Muscle layer of duodenum (tissue), 2 donors: ENCODE measurements around the gene CYP46A1.

Experiments
- H3K27ac ChIP-seq: one replicate; pipeline ENCODE4 v1.7.0; 2013; ENCODE audit warnings: mild to moderate bottlenecking, low read length
- H3K27me3 ChIP-seq: one replicate; pipeline ENCODE4 v1.7.0; 2013; ENCODE audit warnings: low read depth, mild to moderate bottlenecking, control low read depth, low read length
- H3K36me3 ChIP-seq, 2 donors: one replicate each; pipeline ENCODE4 v1.7.0; 2013; ENCODE audit warnings: low read length in 2 of 2, control low read depth in 1 of 2, mild to moderate bottlenecking in 1 of 2; ENCODE audit not compliant: insufficient read depth in 2 of 2, control insufficient read depth in 1 of 2
- H3K4me1 ChIP-seq, 2 donors: one replicate each; pipeline ENCODE4 v1.7.0; 2013; ENCODE audit warnings: low read length in 2 of 2, mild to moderate bottlenecking in 2 of 2, control low read depth in 1 of 2, moderate library complexity in 1 of 2; ENCODE audit not compliant: insufficient read depth in 2 of 2, control insufficient read depth in 1 of 2
- H3K4me3 ChIP-seq, 2 donors: one replicate each; pipeline ENCODE4 v1.7.0; 2013; ENCODE audit warnings: low read length in 2 of 2, low read depth in 1 of 2, mild to moderate bottlenecking in 1 of 2
- H3K9me3 ChIP-seq, 2 donors: one replicate each; pipeline ENCODE4 v1.7.0; 2013; ENCODE audit warnings: low read length in 2 of 2, control low read depth in 1 of 2, mild to moderate bottlenecking in 1 of 2; ENCODE audit not compliant: control insufficient read depth in 1 of 2
- donor health status: healthy.

Gene CYP46A1

DNA sequence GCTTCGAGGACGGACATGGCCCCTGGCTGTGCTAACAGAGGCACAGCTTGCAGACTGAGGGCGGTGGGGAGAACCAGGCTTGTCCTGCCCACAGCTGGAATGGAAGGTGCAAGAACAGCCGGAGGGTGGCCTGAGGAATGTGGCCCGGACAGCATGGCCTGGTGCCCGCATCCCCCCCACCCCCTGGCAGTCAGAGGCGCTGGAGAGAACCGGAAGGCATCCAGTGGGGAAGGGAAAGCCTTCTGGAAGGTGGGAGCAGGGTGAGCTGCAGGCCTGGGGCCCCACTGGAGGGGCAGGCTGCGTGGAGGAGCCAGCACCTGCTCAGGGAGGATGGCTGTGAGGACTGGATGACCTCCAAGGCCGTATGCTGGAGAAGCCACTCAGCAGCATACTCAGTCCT is 8.1 kb upstream of the CYP46A1 start:
- Histone ChIP-seq H3K27me3 (no peaks in the 10 kb centered on the region), H3K27ac (no peak overlapping the region), H3K9me3 (peaks cover 0 to 15% of the 10 kb centered on the region in 2 donors), H3K36me3 (no peaks in the 10 kb centered on the region), H3K4me1 (no peaks in the 10 kb centered on the region), H3K4me3 (no peak overlapping the region)

DNA sequence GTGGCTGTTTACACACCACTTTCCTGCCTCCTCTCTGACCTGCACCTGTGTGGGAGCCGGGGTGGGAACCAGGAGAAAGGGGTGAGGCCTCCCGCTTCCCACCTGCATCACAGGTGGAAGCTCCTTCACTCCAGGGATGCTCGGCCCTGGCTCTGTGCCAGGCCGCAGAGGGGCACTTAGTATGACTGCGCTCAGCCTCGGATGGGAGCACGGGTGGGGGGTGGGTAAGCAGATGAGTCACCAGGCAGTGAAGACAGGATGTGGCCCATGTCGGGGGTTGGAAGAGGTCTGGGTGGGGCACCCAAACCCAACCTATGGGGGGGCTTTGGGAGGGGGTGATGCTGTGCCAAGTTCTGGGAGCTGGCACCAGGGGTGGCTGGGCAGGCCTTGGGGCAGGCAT is 7.4 kb upstream of the CYP46A1 start:
- no peaks in the 10 kb centered on the region for H3K36me3 ChIP-seq

DNA sequence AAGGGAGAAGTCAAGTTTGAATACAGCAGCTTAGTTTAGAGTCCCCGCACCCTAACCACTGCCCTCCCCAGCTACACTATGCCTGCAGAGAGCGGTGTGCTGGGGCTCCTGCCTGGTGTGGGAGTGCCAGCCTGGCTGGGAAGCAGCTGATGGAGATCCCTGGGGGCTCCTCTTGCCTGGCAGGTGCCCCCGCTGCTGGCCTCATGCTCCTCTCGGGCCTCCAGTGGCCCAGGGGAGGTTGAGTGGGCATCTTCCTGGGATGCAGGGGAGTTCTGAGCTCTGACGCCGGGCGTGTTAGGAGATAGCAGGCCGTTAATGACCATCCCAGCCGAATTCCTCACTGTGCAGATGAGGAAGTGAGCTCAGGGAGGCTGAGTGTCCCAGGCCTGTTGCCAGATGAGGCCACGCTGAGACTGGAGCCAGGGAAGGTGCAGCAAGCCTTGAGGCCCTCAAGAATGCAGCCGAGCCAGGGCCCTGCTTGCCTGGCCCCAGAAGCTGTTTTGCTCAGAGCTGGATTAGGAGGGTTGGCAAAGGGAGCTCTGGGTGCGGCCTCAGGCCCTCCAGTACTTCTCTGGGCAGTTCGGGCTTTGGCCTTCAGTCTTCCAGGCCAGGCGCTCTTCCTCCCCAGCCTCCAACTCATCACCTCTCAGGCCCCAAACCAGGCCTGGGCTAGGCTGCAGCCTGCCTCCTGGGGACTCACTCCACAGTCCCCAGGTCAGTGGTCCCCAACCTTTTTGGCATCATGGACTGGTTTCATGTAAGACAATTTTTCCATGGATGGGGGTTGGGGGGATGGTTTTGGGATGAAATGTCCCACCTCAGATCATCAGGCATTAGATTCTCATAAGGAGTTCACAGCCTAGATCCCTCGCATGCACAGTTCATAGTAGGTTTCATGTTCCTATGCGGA is 6.6 kb upstream of the CYP46A1 start:
- H3K27me3 ChIP-seq, result no peaks in the 10 kb centered on the region
- no peak overlapping the region for H3K4me3 ChIP-seq
- H3K36me3 ChIP-seq, result no peaks in the 10 kb centered on the region
- peaks cover 0 to 15% of the 10 kb centered on the region in 2 donors for H3K9me3 ChIP-seq
- no peak overlapping the region for H3K27ac ChIP-seq
- H3K4me1 ChIP-seq, result no peaks in the 10 kb centered on the region

More for the DNA sequence above, 7.4 kb upstream of the CYP46A1 start:
- no peaks in the 10 kb centered on the region for H3K27me3 ChIP-seq
- peaks cover 0 to 15% of the 10 kb centered on the region in 2 donors for H3K9me3 ChIP-seq
- H3K4me3 ChIP-seq, result no peak overlapping the region
- H3K4me1 ChIP-seq, result no peaks in the 10 kb centered on the region
- H3K27ac ChIP-seq, result no peak overlapping the region

DNA sequence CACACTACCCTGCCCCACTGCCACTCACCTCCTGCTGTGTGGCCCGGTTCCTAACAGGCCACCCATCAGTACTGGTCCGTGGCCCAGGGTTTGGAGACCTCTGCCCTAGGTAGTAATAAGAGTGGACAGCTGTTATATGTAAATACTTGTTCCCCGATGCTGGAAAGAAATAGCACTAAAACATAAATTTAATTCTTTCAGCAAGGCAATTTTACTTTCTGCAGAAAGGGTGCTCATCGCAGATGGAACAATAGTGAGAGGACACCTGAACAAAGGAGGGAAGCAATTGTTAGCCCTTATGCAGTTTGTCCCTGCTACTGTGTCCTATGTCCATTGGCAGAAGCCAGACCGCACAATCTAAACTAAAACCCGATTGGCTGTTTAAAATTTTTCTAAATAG is 5.9 kb upstream of the CYP46A1 start:
- H3K27ac ChIP-seq, result no peak overlapping the region

DNA sequence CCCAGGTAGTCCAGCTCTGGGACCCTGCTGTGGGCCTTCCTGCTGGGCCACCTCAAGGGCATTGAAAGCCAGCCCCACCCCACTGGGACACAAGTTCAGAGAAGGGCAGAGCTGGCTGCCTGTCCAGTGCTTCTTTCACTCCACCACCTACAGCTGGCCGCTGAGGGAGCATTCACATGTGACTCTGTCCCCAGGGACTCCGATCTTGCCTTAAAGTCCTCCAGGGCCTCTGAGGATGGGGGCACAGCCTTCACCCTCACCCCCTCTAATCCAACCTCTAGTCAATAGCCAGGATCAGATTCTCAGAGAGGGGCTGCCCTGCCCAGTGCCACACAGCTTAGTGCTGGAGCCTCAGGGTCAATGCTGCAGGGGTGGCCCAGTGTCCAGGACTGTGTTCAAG is 5.0 kb upstream of the CYP46A1 start:
- Histone ChIP-seq H3K27ac (no peak overlapping the region), H3K4me3 (no peak overlapping the region), H3K36me3 (no peaks in the 10 kb centered on the region), H3K9me3 (peaks cover 0 to 15% of the 10 kb centered on the region in 2 donors), H3K27me3 (no peaks in the 10 kb centered on the region), H3K4me1 (peaks cover 0 to 9% of the 10 kb centered on the region in 2 donors)

More for the DNA sequence above, 5.9 kb upstream of the CYP46A1 start:
- Histone ChIP-seq H3K4me1 (peaks cover 0 to 6% of the 10 kb centered on the region in 2 donors), H3K27me3 (no peaks in the 10 kb centered on the region), H3K36me3 (no peaks in the 10 kb centered on the region), H3K9me3 (peaks cover 0 to 15% of the 10 kb centered on the region in 2 donors), H3K4me3 (no peak overlapping the region)

DNA sequence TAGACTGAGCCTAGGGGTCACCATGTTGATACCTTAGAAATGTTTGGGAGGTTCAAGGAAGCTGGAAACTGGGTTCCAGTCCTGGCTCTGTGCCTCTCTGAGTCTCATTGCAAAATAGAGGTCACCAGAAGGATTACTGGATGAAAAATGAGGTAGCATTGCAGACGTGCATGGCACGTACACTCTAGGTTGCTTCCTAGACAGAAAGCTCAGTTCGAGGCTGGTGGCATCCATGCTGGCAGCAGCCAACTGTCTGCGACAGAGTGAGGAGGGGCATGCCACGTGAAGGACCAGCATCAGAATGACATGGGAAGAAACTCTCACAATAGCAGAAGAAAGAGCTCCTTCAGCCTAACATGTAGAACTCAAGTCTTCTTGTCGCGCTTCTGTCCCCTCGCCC is 4.6 kb upstream of the CYP46A1 start:
- Histone ChIP-seq H3K36me3 (no peaks in the 10 kb centered on the region), H3K4me1 (peaks cover 0 to 12% of the 10 kb centered on the region in 2 donors)

DNA sequence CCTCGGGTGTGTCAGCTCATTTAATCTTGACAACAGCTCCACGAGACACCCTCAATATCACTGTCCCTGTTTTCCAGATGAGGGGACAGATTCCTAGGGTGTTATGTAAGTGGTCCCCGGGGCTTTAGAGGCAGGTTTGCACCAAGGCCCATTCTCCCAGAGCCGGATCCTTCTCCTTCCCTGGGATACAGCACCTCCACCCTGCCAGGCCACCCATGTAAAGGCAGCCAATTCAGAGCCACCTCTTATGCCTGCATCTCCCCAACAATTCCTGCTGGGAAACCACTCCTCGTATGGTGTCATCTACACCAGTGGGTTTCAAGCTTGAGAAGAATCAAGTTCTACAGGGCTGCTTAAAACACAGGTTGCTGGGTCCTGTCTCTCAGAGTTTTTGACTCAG is 4.1 kb upstream of the CYP46A1 start:
- no peak overlapping the region for H3K4me3 ChIP-seq
- peaks cover 0 to 15% of the 10 kb centered on the region in 2 donors for H3K9me3 ChIP-seq
- peaks cover 0 to 15% of the 10 kb centered on the region in 2 donors for H3K4me1 ChIP-seq
- no peaks in the 10 kb centered on the region for H3K36me3 ChIP-seq
- no peak overlapping the region for H3K27ac ChIP-seq
- H3K27me3 ChIP-seq, result no peaks in the 10 kb centered on the region

More for the DNA sequence above, 4.6 kb upstream of the CYP46A1 start:
- Histone ChIP-seq H3K27me3 (no peaks in the 10 kb centered on the region), H3K27ac (no peak overlapping the region), H3K4me3 (no peak overlapping the region), H3K9me3 (peaks cover 0 to 15% of the 10 kb centered on the region in 2 donors)

DNA sequence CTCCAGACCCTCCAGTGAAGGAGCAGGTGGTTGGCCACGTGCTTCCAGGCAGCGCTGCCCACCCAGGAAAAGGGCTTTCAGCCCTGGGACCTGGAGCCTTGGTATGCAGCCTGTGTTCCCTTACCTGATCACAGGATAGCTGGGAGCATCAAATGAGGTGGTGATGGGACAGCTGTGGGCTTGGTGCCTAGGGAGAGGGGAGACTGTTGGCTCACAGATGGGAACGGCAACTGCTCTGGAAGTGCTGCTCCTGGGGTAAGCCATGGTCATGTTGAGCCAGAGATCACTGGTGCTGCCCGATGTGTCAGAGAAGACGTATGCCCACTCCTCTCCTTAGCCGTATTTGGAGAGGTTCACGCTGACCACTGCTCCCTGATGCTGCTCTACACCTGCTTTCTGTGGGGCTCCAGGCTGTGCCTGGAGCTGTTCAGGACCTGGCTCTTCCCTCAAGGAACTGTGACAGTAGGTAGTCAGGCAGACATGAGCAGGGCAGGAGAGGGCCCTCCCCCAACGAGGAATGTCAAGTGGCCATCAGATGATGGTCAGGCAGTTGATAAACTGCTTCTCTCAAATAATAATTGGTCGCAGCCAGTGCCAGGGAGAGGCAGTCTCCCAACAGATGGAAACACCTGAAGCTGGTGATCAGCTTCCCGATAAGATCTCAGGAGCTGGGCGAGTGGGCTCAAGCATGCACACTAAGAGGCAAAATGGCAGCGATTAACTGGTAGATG is 2.8 kb upstream of the CYP46A1 start:
- Histone ChIP-seq H3K4me3 (no peak overlapping the region), H3K27ac (no peak overlapping the region), H3K4me1 (peaks cover 0 to 15% of the 10 kb centered on the region in 2 donors), H3K9me3 (peaks cover 0 to 15% of the 10 kb centered on the region in 2 donors), H3K27me3 (no peaks in the 10 kb centered on the region), H3K36me3 (no peaks in the 10 kb centered on the region)

DNA sequence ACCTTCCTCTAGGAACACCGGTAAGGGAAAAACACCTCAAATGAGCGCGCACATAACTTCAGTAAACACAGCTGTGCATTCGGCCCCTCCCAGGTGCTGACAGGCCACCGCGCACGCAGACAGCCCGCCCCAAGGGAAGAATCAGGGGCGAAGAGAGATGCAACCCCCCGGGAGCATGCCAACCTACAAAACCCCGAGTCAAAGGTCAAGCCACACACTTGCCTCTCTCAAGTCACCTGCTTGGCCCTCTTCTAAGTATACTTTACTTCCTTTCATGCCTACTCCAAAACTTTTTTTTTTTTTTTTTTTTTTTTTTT is 2.3 kb upstream of the CYP46A1 start:
- no peaks in the 10 kb centered on the region for H3K27me3 ChIP-seq
- H3K36me3 ChIP-seq, result no peaks in the 10 kb centered on the region
- H3K4me1 ChIP-seq, result peaks cover 0 to 15% of the 10 kb centered on the region in 2 donors

DNA sequence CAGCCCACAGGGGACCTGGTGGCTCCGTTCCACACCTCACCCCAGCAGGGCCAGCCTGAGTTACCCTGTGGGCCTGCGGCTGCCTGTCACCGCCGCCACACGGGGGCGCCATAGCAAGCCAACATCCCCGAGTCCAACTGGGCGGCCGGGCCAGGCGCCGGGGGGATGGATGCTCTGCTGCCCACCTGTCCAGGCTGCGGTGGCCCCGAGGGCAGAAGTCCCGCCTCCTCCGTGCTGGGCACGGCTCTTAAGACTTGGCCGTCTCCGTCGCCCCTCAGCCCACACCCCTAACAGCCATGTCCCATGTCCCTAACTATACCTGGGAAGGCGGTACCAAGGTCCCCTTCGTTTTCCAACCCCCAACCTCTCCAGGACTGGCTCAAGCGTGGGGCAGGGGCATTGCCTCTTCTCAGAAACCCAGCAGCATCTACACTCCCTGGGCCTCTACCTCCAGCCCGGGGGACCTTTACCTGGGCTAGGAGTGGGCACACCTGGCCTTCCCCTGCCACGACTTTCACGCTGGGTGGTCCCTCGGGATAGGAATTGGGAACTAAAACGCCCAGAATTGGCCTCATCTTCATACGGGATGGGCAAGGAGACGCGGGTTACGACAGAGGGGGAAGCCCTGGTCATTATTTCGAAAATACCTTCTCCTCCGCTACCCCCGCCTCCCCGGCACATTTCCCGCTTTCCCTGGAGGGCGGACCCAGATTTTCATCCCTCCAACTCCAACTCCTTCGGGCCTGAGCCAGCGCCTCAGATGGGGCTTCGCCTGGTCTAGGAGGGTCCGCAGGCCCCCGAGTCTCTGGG is 1.1 kb upstream of the CYP46A1 start:
- H3K9me3 ChIP-seq, result peaks cover 0 to 8% of the 10 kb centered on the region in 2 donors
- peaks cover 0 to 15% of the 10 kb centered on the region in 2 donors for H3K4me1 ChIP-seq
- H3K27me3 ChIP-seq, result no peaks in the 10 kb centered on the region
- peak overlapping the region; percentile 72 for H3K27ac ChIP-seq
- peak overlapping the region; percentile 73 to 96 for H3K4me3 ChIP-seq
- H3K36me3 ChIP-seq, result no peaks in the 10 kb centered on the region

More for the DNA sequence above, 2.3 kb upstream of the CYP46A1 start:
- Histone ChIP-seq H3K9me3 (peaks cover 0 to 15% of the 10 kb centered on the region in 2 donors), H3K4me3 (no peak overlapping the region), H3K27ac (no peak overlapping the region)
